Stimulated activated naive CD8-positive, alpha-beta T cell treated with anti-CD3 and anti-CD28 coated beads, Interleukin-15, Interleukin-2, amounts not matched to agents 100 ng/mL and 50 ng/mL, for 24 hours (primary cell): ENCODE results near the gene NSUN6.

Experiments
- H3K27ac Mint-ChIP-seq: one replicate; pipeline ENCODE4 v1.8.0; 2021; ENCODE audit warnings: mild to moderate bottlenecking, mixed read lengths
- H3K27me3 Mint-ChIP-seq: one replicate; pipeline ENCODE4 v1.8.0; 2021; ENCODE audit warnings: mixed read lengths
- H3K36me3 Mint-ChIP-seq: one replicate; pipeline ENCODE4 v1.8.0; 2021; ENCODE audit warnings: low read depth, mixed read lengths
- H3K4me1 Mint-ChIP-seq: one replicate; pipeline ENCODE4 v1.8.0; 2021; ENCODE audit warnings: low read depth, mixed read lengths
- H3K4me3 Mint-ChIP-seq: one replicate; pipeline ENCODE4 v1.8.0; 2021; ENCODE audit warnings: mild to moderate bottlenecking, mixed read lengths
- H3K9me3 Mint-ChIP-seq: one replicate; pipeline ENCODE4 v1.8.0; 2021; ENCODE audit warnings: mixed read lengths

Gene NSUN6

DNA sequence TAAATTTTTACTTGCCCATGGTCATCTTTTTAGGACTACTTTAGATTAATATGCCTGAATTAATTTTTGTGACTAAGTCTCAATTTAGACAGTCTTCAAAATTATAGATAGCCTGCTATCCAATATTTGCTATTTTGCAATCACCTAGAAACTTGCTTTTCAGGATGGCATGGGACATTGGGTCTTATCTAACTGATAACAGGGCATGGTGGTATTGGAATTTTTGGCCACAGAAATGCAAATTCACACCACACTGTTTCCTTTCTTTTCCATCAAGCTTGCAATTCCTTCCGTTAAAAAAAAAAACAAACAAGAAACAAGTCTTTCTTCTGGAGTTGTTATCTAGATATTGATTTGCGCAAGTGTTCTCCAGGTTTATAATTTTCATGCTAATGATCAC lies 16.6 kb upstream of the NSUN6 start:
- Mint-ChIP-seq H3K9me3 (no peaks in the 10 kb centered on the region), H3K27ac (no peak overlapping the region), H3K36me3 (peaks cover 60% of the 10 kb centered on the region), H3K4me3 (no peak overlapping the region), H3K4me1 (peaks cover 21% of the 10 kb centered on the region), H3K27me3 (no peaks in the 10 kb centered on the region)

DNA sequence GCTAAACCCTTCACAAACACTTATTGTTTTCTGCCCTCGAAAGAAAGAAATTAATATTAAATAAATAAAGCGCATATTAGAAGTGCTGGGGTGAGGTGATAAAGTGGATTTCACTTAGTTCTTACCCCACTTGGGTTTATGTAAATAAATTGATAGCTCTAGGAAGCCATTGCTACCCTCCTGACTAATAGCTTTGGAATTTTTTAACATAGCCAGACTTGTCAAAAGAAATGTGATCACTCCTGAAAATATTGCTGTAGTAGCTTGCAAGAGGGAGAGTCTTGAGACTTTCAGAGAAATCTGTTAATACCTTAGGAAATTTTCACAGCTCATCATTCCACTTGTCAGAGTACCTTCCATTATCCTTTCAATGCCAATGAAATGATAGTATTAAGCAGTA lies 15.4 kb upstream of the NSUN6 start:
- Mint-ChIP-seq H3K27me3 (no peaks in the 10 kb centered on the region), H3K4me1 (peaks cover 29% of the 10 kb centered on the region), H3K9me3 (no peaks in the 10 kb centered on the region), H3K36me3 (peaks cover 59% of the 10 kb centered on the region), H3K27ac (no peak overlapping the region), H3K4me3 (no peak overlapping the region)

DNA sequence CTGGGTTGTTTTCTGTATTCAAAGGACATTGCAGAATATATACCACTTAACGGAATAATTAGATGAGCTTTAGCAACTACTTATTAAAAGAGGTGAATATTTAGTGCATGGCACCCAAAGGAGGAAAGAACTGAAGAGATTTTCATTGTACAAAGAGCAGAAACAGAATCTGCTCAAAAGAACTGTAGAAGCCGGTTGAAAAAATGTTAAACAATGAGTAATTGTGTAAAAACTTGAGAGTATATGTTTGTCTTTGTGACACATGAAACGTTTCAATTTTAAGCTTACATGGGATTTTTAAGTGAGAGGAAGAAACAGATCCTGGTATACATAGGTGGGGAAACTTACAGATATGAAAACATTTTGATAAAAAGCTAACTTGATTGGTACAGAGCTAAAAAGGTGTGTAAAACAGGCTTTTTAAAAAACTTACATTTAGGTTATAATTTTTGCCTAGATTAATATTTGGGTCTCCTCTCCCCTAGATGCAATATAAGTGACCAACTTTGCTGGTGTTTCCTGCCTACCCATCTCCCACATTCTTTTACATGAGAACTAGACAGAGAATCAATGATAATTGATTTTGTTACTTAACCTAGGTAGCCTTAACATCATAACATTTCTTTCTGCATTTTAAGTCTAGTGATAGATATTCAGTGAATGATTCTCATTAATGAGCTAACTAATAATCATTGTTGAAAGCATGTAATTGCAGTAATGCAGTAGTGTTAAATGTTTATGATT lies 14.6 kb upstream of the NSUN6 start:
- Mint-ChIP-seq H3K4me3 (no peak overlapping the region), H3K36me3 (peaks cover 59% of the 10 kb centered on the region), H3K4me1 (peaks cover 37% of the 10 kb centered on the region), H3K27me3 (no peaks in the 10 kb centered on the region), H3K27ac (no peak overlapping the region), H3K9me3 (no peaks in the 10 kb centered on the region)

DNA sequence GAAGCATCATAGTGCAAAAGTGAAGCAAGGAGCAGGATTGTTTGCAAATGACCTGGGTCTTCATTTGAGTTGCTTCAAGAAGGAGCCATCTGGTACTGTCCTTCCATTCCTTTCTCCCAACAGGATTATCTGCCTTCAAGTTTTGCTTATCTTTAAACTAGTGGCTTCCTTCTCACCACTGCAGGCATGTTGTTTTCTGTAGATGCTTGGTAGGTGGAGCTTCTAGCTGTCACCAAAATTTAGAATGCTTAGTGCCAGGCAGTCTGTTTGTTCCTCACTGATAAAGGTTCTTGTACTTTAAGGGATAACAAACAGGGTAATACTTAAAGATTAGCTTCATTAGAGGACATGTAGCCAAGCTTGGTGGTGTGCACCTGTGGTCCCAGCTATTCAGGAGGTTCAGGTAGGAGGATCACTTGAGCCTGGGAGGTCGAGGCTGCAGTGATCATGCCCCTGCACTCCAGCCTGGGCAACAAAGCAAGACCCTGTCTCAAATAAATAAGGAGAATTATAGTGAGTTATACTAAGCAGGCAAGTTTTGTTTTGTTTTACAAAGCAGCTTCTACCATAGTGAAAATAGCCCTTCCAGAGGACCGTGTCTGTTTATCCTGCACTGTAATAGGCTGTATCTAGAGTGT lies 13.6 kb upstream of the NSUN6 start:
- Mint-ChIP-seq H3K9me3 (no peaks in the 10 kb centered on the region), H3K4me3 (no peak overlapping the region), H3K4me1 (peaks cover 40% of the 10 kb centered on the region), H3K27me3 (no peaks in the 10 kb centered on the region), H3K36me3 (peaks cover 53% of the 10 kb centered on the region), H3K27ac (no peak overlapping the region)

DNA sequence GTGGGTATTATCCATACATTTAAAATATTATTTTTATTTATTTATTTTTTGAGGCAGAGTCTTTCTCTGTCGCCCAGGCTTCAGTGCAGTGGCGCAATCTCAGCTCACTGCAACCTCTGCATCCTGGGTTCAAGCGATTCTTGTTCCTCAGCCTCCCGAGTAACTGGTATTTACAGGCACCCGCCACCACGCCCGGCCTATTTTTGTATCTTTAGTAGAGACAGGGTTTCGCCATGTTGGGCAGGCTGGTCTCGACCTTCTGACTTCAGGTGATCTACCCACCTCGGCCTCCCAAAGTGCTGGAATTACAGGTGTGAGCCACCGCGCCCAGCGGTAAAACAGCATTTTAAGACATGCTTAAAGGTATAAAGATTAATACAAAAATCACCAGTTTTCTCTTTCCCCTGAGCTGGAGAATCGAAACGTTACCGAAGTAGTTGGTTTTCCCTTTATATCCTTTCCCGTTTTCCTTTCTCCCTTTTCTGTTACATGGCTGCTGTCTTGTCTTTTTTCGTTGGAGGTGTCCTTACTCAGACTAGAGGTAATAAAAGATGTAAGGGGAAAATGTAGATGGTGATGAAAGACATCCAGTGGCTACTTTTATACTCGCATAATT lies 9.5 kb upstream of the NSUN6 start:
- H3K4me1 Mint-ChIP-seq, result peaks cover 51% of the 10 kb centered on the region

DNA sequence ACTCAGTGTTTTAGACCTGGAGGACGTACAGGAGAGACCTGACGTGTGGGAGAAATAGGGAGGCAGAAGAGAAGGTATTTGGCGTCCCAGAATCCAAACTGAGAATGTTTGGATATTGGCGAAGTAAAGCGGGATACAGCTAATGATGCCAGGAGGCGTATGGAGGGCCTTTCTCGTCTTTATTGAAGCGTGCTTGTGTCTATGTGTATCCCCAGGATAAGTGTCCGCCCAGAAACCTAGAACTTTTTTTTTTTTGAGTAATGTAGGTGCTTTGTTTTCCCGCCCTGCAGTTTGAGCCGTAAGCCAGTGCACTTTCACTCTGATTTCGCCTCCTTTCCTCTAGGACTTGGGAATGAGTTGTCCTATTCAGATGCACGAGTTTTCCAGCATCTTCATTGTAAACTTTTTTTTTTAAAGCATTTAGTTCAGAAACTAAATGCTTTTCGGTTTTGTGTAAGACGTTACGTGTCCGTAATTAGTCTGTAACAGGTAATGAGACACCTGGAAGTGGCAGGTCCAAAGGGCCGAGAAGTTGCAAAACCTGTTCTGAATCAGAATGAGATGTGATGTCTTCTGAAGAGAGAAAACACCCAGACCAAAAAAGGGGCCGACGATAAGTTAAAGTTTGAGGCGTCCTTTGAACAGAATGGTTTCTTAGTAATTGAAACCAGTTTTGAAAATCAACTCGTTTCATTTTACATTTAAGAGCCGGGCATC lies 8.6 kb upstream of the NSUN6 start:
- no peaks in the 10 kb centered on the region for H3K27me3 Mint-ChIP-seq
- H3K36me3 Mint-ChIP-seq, result peaks cover 24% of the 10 kb centered on the region
- H3K4me3 Mint-ChIP-seq, result peak overlapping the region; percentile 94
- peaks cover 45% of the 10 kb centered on the region for H3K4me1 Mint-ChIP-seq
- H3K9me3 Mint-ChIP-seq, result no peaks in the 10 kb centered on the region
- peak overlapping the region; percentile 96 for H3K27ac Mint-ChIP-seq

More for the DNA sequence above, 9.5 kb upstream of the NSUN6 start:
- Mint-ChIP-seq H3K27me3 (no peaks in the 10 kb centered on the region), H3K27ac (peak overlapping the region; percentile 19), H3K4me3 (peak overlapping the region; percentile 94), H3K9me3 (no peaks in the 10 kb centered on the region), H3K36me3 (peaks cover 33% of the 10 kb centered on the region)

DNA sequence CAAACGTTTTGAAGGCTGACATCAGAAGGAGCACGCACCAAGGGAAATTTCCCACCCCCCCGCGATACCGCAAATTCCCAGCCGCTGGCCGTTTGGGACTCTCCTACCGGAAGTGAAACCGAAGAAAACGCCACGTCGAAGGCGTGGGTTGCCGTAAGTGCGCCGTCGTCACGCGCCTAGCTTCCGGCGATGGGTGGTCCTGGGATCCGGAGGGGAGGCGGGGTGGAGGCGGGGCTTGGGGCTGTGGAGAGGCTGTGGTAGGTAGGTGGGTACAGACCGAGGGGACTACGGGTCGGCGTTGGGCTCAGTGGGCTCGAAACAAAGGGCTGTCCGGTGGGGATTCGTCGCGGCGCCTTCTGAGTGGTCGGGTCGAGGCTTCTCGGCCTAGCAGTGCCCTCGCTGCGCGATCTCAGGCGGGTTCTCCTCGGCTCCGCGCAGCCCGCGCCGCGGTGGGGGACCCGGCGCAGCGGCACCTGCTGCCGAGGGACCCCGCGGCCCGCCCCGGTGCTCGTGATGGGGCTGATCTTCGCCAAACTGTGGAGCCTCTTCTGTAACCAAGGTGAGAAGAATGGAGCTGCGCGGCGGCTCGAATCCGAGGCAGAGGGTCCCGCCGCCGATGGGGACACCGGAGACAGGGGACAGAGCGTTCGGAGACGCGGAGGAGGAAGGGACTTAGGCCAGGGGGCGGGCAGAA lies 7.9 kb upstream of the NSUN6 start, which contains the start of gene ARL5B:
Gene ARL5B (plus strand): TSS at position 307 of the 694 bp plus-strand sequence. CDS start 207 bp downstream, at position 514.
- Mint-ChIP-seq H3K4me3 (peak within 1 kb of the TSS; percentile 94), H3K9me3 (no peaks in the 10 kb centered on the region), H3K27me3 (no peaks in the 10 kb centered on the region), H3K27ac (peak within 1 kb of the TSS; percentile 96), H3K36me3 (peaks cover 22% of the 10 kb centered on the region), H3K4me1 (peaks cover 39% of the 10 kb centered on the region)

DNA sequence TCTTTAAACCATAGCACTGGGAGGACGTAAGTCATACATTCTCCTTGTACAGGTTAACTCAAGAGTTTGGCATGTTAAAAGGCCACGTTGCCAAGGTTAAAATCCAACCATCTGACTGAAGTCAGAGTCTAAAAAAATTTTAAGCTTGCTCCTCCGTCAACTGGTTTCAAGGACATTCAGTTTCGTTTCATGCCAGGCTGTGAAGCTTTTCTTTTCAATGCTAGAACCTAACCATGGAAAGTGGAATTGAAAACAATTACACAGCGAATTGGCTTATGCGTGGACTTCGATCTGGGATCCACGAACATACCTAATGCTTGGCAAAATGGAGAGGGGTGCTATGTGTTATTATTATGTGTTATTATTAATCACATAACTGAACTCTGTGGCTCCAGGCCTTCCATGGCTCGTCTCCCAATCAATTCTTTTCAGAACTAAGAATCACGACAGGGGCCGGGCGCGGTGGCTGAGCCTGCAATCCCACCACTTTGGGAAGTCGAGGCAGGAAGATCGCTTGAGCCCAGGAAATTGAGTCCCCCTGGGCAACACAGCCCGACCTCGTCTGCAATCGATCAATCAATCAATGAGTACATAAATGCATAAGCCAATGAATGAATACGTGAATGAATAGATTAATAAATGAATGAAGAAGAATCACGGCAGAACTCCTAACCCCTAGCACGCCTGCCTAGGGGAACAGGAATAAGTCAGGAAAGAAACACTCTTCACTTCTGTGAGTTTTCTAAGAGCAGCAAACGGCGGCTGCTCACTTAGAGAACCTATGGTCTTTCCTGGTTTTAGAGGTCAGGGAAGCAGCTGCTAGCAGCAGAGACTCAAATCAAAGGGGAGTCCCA lies 7.1 kb upstream of the NSUN6 start:
- Mint-ChIP-seq H3K4me3 (peak overlapping the region; percentile 94), H3K9me3 (no peaks in the 10 kb centered on the region), H3K36me3 (peaks cover 17% of the 10 kb centered on the region), H3K27ac (peak overlapping the region; percentile 95), H3K27me3 (no peaks in the 10 kb centered on the region), H3K4me1 (peaks cover 36% of the 10 kb centered on the region)

DNA sequence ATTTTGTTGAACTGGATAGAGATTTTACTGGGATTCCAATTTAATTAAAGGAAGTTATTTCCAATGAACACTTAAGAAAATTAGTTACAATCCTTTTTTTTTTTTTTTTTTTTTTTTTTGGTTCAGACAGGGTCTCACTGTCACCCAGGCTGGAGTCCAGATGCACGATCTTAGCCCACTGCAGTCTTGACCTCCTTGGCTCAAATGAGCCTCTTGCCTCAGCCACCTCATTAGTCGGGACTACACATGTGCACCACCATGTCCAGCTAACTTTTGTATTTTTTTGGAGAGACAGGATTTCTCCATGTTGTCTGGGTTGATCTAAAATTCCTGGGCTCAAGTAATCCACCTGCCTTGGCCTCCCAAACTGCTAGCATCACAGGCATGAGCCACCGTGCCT lies 5.3 kb upstream of the NSUN6 start:
- Mint-ChIP-seq H3K4me3 (no peak overlapping the region), H3K27me3 (no peaks in the 10 kb centered on the region), H3K9me3 (no peaks in the 10 kb centered on the region), H3K4me1 (peaks cover 35% of the 10 kb centered on the region), H3K27ac (no peak overlapping the region), H3K36me3 (peaks cover 9% of the 10 kb centered on the region)

DNA sequence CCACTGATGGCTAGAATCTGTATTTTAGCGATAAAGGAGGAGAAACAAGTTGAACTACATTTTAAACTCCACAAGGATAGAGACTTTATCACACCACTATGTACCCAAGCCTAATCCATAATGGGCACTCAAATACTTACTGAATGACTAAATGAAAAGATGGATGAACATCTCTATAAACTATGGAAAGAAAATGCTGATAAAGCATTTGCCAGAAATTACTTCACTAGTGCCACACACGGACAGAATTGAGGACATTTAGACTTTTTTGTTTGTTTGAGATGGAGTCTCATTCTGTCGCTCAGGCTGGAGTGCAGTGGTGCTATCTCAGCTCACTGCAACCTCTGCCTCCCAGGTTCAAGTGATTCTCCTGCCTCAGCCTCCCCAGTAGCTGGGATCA lies 1.7 kb upstream of the NSUN6 start:
- H3K27ac Mint-ChIP-seq, result no peak overlapping the region
- no peak overlapping the region for H3K4me3 Mint-ChIP-seq
- peaks cover 51% of the 10 kb centered on the region for H3K4me1 Mint-ChIP-seq
- H3K27me3 Mint-ChIP-seq, result no peaks in the 10 kb centered on the region
- H3K36me3 Mint-ChIP-seq, result peaks cover 18% of the 10 kb centered on the region
- H3K9me3 Mint-ChIP-seq, result no peaks in the 10 kb centered on the region

DNA sequence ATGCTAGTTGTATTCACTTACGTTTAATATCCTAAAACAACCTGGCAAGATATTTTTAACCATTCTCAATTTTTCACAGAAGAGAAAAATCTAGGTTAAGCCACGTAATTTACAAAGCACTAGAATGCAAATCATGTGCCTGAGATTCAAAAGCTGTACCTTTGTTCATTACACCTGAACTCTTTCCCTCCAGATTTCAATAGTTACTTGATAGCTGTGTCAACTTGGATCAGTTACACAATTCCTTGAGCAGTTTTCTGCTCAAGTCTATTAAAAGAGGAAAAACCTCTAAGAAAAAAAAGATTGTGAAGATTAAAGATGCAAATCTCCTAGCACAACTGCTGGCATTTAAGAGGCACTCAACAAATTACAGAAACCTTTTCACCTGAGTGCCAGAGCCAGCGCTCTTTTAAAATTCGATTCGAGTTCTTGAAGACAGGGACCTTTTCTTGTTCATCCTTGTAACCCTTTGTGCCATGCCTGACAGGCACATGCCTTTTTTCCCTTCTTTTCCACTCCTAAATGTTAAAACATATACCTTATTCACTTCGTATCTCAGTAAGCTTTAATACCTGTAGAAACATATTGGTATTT lies 886 bp downstream of the NSUN6 start:
- H3K4me1 Mint-ChIP-seq, result peaks cover 46% of the 10 kb centered on the region
- H3K4me3 Mint-ChIP-seq, result peak overlapping the region; percentile 96
- H3K36me3 Mint-ChIP-seq, result peaks cover 23% of the 10 kb centered on the region
- H3K27ac Mint-ChIP-seq, result peak overlapping the region; percentile 98
- no peaks in the 10 kb centered on the region for H3K9me3 Mint-ChIP-seq
- H3K27me3 Mint-ChIP-seq, result no peaks in the 10 kb centered on the region

DNA sequence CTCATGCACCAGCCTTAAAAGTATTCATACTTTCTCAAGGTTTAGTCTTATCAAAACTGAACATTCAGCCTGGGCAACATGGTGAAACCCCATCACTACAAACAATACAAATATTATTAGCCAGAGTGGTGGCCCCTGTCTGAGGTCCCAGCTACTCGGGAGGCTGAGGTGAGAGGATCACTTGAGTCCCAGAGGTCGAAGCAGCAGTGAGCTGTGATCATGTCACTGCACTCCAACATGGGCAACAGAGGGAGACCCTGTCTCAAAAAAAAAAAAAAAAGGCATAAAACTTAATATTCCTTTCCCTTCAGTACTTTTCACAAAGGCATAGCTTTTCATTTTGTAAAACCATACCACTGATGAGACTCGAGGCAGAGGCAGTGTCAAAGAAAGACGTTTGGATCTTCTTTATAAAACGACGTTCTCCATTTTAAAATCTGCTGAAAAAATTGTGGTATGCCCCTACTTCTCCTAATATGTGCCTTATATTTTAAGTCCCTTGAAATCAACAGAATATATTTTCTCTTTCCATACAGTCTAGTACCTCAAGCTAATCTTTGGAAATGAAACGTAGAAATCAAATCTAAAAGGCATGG lies 1.9 kb downstream of the NSUN6 start:
- Mint-ChIP-seq H3K27me3 (no peaks in the 10 kb centered on the region), H3K27ac (peak overlapping the region; percentile 98), H3K9me3 (no peaks in the 10 kb centered on the region), H3K4me3 (peak overlapping the region; percentile 96), H3K4me1 (peaks cover 46% of the 10 kb centered on the region), H3K36me3 (peaks cover 27% of the 10 kb centered on the region)

DNA sequence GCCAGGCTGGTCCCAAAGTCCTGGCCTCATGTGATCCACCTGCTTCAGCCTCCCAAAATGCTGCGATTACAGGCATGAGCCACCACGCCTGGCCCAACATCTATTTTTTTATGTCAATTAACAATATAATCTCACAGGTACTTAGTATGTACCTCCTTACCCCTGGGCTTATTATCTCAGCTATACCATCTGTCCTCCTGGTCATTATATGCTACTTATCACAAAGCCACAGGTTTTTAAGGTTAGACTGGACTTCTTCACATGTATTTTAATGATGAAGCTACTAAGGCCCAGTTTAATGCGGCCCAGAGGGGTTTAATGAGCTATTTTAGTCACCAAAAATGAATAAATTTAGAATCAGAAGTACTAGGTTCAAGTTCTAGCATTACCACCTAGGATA lies 3.4 kb downstream of the NSUN6 start:
- Mint-ChIP-seq H3K36me3 (peaks cover 38% of the 10 kb centered on the region), H3K27ac (no peak overlapping the region)

More for the DNA sequence above, 3.4 kb downstream of the NSUN6 start:
- Mint-ChIP-seq H3K27me3 (no peaks in the 10 kb centered on the region), H3K4me3 (no peak overlapping the region), H3K4me1 (peaks cover 55% of the 10 kb centered on the region), H3K9me3 (no peaks in the 10 kb centered on the region)
